ENCODE results near the gene SLC28A1. TPM values are rescaled to one million over a fixed set of nuclear protein-coding genes. Genes with fewer than 3 reads are reported as not detected.

SLC28A1 gene
- total and polyA plus RNA-seq, 9 donors = 0.02 to 0.92 (median 0.18) TPM; not detected in 3

GRCh38 chr15:84862214-84862975, 22.1 kb upstream of the SLC28A1 start:
- no peaks in the 10 kb centered on the region for H3K4me1 ChIP-seq (ENCODE audit: insufficient read depth)
- 90 to 94% (median 93%) methylated on average over 17 of the region's 17 CpGs for WGBS, 3 donors
- TF ChIP-seq EP300 (IDR thresholded peaks at IDR 0.05) (no peak), POLR2A (IDR thresholded peaks at IDR 0.05) (no peak), CTCF (IDR thresholded peaks at IDR 0.05) (no peak)
- DNase-seq = no peak
- no peaks in the 10 kb centered on the region for H3K27me3 ChIP-seq
- H3K36me3 ChIP-seq = no peaks in the 10 kb centered on the region
- intact Hi-C loops (cut with DNase I) = no loop called here
- H3K9me3 ChIP-seq = no peaks in the 10 kb centered on the region
- H3K27ac ChIP-seq = no peak overlapping the region
- H3K4me3 ChIP-seq = no peak overlapping the region

DNA sequence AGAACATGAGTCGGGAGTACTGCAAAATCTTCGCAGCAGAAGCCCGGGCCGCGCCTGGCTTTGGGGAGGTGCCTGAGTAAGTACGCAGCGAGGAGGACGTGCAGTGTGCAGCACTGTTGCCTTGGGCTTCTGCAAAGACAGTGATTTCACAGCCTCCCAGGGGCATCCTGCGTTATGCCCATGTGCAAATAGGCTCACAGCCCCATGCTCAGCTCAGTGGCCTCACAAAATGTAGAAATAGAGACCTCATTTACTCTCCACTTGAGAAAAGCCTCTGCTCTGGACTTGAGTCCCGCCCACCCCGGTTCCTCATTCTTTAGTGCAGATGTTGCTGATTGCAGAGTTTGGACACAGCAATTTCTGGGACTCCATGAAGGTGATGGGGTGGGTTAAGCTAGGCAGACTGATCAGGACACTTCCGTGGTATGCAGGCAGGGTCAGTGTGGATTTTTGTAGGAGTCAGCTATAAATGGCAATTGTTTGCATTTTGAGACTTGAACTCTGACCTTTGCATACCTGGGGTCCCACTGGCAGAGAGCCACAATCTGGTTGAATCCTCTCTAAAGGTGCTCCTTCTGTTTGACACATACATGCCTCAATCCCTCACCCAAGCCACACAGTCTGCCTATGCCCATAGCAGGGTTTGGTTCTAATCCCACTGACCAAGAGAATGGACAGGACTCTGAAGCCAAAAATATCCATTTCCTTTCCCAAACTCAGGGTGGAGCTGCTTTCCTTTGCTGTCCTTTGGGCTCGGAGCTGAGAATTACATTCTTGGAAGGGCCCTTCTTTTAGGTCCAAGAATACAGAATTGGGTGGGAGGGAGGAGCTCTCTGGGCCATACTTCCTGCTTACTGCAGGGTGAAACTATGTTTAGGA, 20.7 kb upstream of the SLC28A1 start:
- intact Hi-C loops (cut with DNase I) = no loop called here
- H3K36me3 ChIP-seq = no peaks in the 10 kb centered on the region
- H3K27ac ChIP-seq = no peak overlapping the region

DNA sequence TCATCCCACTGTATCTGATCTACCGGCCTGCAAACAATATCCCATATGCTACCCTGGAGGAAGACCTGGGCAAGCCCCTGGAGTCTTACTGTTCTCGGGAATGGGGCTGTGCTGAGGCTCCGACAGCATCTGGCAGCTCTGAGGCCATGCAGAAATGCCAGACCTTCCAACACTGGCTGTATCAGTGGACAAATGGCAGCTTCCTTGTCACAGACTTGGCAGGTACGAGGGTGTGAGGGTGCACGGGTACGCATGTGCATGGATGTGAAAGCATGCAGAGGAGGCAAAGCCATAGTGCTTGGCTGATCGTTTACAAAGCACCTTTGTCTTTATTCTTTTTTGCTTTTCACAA, 20.0 kb upstream of the SLC28A1 start:
- intact Hi-C loops (cut with DNase I) = no loop called here
- no peaks in the 10 kb centered on the region for H3K27me3 ChIP-seq
- H3K9me3 ChIP-seq = no peaks in the 10 kb centered on the region
- 45 to 73% (median 66%) methylated on average over 7 of the region's 7 CpGs for WGBS, 3 donors
- no peaks in the 10 kb centered on the region for H3K36me3 ChIP-seq
- no peak overlapping the region for H3K4me3 ChIP-seq
- DNase-seq = no peak
- H3K27ac ChIP-seq = no peak overlapping the region
- no peaks in the 10 kb centered on the region for H3K4me1 ChIP-seq (ENCODE audit: insufficient read depth)
- TF ChIP-seq CTCF (IDR thresholded peaks at IDR 0.05) (no peak), EP300 (IDR thresholded peaks at IDR 0.05) (no peak), POLR2A (IDR thresholded peaks at IDR 0.05) (no peak)

More for the DNA sequence above, 20.7 kb upstream of the SLC28A1 start:
- Histone ChIP-seq H3K4me3 (no peak overlapping the region), H3K9me3 (no peaks in the 10 kb centered on the region), H3K4me1 (ENCODE audit: insufficient read depth) (no peaks in the 10 kb centered on the region), H3K27me3 (no peaks in the 10 kb centered on the region)
- DNase-seq = no peak
- no peak for TF ChIP-seq POLR2A (IDR thresholded peaks at IDR 0.05)
- no peak for TF ChIP-seq CTCF (IDR thresholded peaks at IDR 0.05)
- no peak for TF ChIP-seq EP300 (IDR thresholded peaks at IDR 0.05)
- 73 to 78% (median 74%) methylated on average over 13 of the region's 13 CpGs for WGBS, 3 donors

DNA sequence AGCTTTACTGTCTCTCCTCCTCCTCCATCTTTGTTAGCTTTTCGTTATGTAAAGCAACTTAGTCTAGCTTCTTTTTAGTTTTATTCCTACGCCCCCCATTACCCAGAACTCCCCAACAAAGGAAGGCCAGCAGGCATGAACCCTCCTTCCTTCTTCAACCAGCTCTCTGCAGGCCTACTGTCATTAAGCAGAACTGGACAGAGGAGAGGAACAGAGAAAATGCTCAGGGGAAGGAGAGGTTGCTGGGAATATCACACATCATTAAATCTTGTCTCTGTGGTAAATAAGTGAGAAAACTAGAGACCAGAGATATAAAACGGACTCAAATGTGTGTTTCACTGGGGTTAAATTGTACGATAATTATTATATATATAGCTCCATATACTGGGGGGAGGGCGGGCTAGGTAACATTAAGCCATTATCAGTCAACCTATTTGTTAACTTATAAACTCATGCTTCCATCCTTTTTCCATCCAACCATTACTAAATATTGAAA, 19.3 kb upstream of the SLC28A1 start:
- H3K4me1 ChIP-seq (ENCODE audit: insufficient read depth) = no peaks in the 10 kb centered on the region
- no peak overlapping the region for H3K27ac ChIP-seq
- H3K9me3 ChIP-seq = no peaks in the 10 kb centered on the region
- intact Hi-C loops (cut with DNase I) = loop anchor here in 1 of 4 donors (5.0 kb wide), 1 partner anchor 67 kb away; no protein-coding TSS in a partner anchor
- H3K4me3 ChIP-seq = no peak overlapping the region
- 83 to 93% (median 92%) methylated on average over 5 of the region's 5 CpGs for WGBS, 3 donors
- no peaks in the 10 kb centered on the region for H3K36me3 ChIP-seq
- no peaks in the 10 kb centered on the region for H3K27me3 ChIP-seq
- DNase-seq = no peak
- TF ChIP-seq CTCF (IDR thresholded peaks at IDR 0.05) (no peak), POLR2A (IDR thresholded peaks at IDR 0.05) (no peak), EP300 (IDR thresholded peaks at IDR 0.05) (no peak)

All from ovary (tissue), 9 donors.